Mammary epithelial cell (primary cell): ENCODE results near the gene STOML2.

Source experiments
- EZH2 ChIP-seq: IDR thresholded peaks from 2 replicates; pipeline ENCODE4 v1.6.1; 2012; ENCODE audit warnings: low read length, inconsistent platforms, borderline replicate concordance
- TF ChIP-seq, protein P1 (sequence below), 2 donors: IDR thresholded peaks in 1 of 2; conservative IDR thresholded peaks in 1 of 2; 2 replicates each; pipeline ENCODE4 v1.5.1; 2011 to 2012; ENCODE audit warnings: inconsistent platforms in 2 of 2, low read length in 2 of 2, mild to moderate bottlenecking in 2 of 2, control low read depth in 1 of 2, low read depth in 1 of 2; ENCODE audit not compliant: insufficient read depth in 1 of 2; ENCODE audit errors: extremely low read depth in 1 of 2

DNA sequence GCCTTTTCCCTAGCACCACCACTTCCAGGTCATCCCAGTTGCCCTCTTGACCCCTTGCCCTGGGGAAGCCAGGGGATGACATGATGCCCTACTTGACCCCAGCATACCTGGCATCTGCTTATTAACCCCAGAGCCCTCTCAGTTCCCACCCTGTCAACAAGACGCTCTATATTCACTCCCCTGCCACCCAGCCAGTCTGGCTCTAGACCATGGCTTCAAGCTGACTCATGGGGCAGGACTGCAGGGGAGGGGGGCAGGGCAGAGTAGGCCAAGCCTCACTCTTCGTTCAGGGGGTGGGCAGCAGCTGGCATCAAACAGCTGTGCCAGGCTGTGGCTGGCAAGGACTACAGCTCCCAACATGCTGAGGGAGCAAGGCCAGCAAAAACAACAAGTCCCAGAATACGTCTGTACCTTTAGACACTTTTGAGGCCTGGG lies 7.4 kb upstream of the STOML2 start:
- TF ChIP-seq, protein P1, sequence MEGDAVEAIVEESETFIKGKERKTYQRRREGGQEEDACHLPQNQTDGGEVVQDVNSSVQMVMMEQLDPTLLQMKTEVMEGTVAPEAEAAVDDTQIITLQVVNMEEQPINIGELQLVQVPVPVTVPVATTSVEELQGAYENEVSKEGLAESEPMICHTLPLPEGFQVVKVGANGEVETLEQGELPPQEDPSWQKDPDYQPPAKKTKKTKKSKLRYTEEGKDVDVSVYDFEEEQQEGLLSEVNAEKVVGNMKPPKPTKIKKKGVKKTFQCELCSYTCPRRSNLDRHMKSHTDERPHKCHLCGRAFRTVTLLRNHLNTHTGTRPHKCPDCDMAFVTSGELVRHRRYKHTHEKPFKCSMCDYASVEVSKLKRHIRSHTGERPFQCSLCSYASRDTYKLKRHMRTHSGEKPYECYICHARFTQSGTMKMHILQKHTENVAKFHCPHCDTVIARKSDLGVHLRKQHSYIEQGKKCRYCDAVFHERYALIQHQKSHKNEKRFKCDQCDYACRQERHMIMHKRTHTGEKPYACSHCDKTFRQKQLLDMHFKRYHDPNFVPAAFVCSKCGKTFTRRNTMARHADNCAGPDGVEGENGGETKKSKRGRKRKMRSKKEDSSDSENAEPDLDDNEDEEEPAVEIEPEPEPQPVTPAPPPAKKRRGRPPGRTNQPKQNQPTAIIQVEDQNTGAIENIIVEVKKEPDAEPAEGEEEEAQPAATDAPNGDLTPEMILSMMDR (conservative IDR thresholded peaks at IDR 0.05 in 1 of 2, IDR thresholded peaks at IDR 0.05 in 1 of 2; ENCODE audit: extremely low read depth in 1 of 2, insufficient read depth in 1 of 2, low read depth in 1 of 2, low read length in 2 of 2): no peak
- no peak for TF ChIP-seq EZH2
